Esophagus squamous epithelium (tissue), 5 donors: ENCODE results near the gene CCNJL. TPM values are rescaled to one million over a fixed set of nuclear protein-coding genes. Genes with fewer than 3 reads are reported as not detected.

ENCODE experiments used
- DNase-seq: peaks from one replicate; lab custom pipeline; 2025; lab: John Stamatoyannopoulos, UW
- H3K27ac ChIP-seq, 4 donors: fragments of 200-600 bp; sonication (generic); one replicate each; pipeline ENCODE4 v1.5.1; 2016 to 2019; ENCODE audit warnings: mild to moderate bottlenecking in 1 of 4
- H3K27me3 ChIP-seq, 4 donors: fragments of 200-600 bp; sonication (generic); 1 replicate in 3 of 4; 2 replicates in 1 of 4; pipeline versions ENCODE4 v1.5.1 to v1.6.0; 2017 to 2021; ENCODE audit warnings: antibody characterized with exemption in 1 of 4
- H3K36me3 ChIP-seq, 3 donors: fragments of 200-600 bp; sonication (generic); one replicate each; pipeline ENCODE4 v1.5.1; 2016 to 2019
- H3K4me1 ChIP-seq, 3 donors: fragments of 200-600 bp; sonication (generic); one replicate each; pipeline ENCODE4 v1.5.1; 2017 to 2019
- H3K4me3 ChIP-seq, 4 donors: fragments of 200-600 bp; sonication (generic); 1 replicate in 3 of 4; 2 replicates in 1 of 4; pipeline ENCODE4 v1.5.1; 2016 to 2019; ENCODE audit warnings: mild to moderate bottlenecking in 2 of 4, moderate library complexity in 1 of 4
- H3K9me3 ChIP-seq, 3 donors: fragments of 200-600 bp; sonication (generic); one replicate each; pipeline ENCODE4 v1.5.1; 2016 to 2019
- POLR2A ChIP-seq, 4 donors: fragments of 450-650 bp; IDR thresholded peaks; one replicate each; pipeline ENCODE4 v1.6.1; 2017; ENCODE audit warnings: antibody characterized with exemption in 4 of 4, mild to moderate bottlenecking in 4 of 4, moderate library complexity in 3 of 4
- WGBS, 2 donors: methylation state at CpG; one replicate each; pipeline ENCODE4 v1.1.5; 2018; 5-methylcytosine and 5-hydroxymethylcytosine counted together
- intact Hi-C: fragments of 100-400 bp; cut with DNase I; formaldehyde crosslinking; loops from one replicate; pipeline ENCODE4 v1.15.0; 2022
- total RNA-seq, 4 donors: library from RNA; depleted of rRNA; stranded (reverse); fragments of >200 nt; gene quantifications; one replicate each; pipeline ENCODE4 v1.1.0, GENCODE V29; 2016
- TF ChIP-seq, protein P1 (sequence below), 6 experiments: fragments of 450-650 bp in 4 of 6; fragments of 200-600 bp in 2 of 6; sonication (generic) in 2 of 6; IDR thresholded peaks; one replicate each; pipeline ENCODE4 v1.5.1; 2016 to 2019; ENCODE audit warnings: antibody characterized with exemption in 6 of 6, mild to moderate bottlenecking in 4 of 6, moderate library complexity in 4 of 6
- donor health status: DM: yes; HTN: yes; CAD: no.

Gene CCNJL
- total RNA-seq, 4 donors from 2014 or later = 0.04 to 3.0 (median 0.74) TPM

DNA sequence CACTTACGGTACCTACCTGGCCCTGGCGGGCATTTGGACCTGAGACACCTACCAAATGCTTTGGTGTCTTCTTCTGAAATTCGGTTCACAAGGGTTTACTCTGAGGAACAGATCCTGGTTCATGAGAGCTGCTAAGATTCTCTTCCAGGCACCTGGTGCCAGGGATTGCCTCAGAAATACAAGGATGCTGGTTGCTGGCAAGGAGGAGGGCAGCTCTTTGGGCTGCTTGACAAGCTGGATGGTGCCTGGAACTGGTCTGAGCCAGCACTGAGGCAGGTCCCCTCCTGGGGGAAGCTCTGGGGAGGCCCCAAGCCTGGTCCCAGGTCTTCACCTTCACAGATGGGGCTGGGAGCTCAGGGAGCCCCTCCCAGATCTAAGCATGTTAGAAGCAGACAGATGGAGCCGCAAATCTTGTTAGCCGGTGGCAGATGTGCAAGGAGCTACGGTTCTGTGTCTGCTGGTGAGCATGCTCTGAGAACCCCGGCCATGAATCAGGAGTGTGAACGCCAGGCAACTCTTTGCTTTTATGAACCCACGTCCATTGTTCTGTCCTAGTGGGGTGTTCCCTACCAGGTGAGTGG is 66.8 kb downstream of the CCNJL start:
- Histone ChIP-seq H3K27ac (no peak overlapping the region), H3K27me3 (no peaks in the 10 kb centered on the region), H3K4me3 (no peak overlapping the region), H3K4me1 (peaks cover 0 to 7% (median 0%) of the 10 kb centered on the region in 3 donors), H3K36me3 (no peaks in the 10 kb centered on the region), H3K9me3 (no peaks in the 10 kb centered on the region)
- DNase-seq = no peak
- 33 to 71% methylated on average over 3 to 4 of the region's 9 CpGs for WGBS, 2 donors
- TF ChIP-seq, protein P1, sequence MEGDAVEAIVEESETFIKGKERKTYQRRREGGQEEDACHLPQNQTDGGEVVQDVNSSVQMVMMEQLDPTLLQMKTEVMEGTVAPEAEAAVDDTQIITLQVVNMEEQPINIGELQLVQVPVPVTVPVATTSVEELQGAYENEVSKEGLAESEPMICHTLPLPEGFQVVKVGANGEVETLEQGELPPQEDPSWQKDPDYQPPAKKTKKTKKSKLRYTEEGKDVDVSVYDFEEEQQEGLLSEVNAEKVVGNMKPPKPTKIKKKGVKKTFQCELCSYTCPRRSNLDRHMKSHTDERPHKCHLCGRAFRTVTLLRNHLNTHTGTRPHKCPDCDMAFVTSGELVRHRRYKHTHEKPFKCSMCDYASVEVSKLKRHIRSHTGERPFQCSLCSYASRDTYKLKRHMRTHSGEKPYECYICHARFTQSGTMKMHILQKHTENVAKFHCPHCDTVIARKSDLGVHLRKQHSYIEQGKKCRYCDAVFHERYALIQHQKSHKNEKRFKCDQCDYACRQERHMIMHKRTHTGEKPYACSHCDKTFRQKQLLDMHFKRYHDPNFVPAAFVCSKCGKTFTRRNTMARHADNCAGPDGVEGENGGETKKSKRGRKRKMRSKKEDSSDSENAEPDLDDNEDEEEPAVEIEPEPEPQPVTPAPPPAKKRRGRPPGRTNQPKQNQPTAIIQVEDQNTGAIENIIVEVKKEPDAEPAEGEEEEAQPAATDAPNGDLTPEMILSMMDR (IDR thresholded peaks at IDR 0.05) = no peak
- no peak for TF ChIP-seq POLR2A (IDR thresholded peaks at IDR 0.05)
- intact Hi-C loops = no loop called here

DNA sequence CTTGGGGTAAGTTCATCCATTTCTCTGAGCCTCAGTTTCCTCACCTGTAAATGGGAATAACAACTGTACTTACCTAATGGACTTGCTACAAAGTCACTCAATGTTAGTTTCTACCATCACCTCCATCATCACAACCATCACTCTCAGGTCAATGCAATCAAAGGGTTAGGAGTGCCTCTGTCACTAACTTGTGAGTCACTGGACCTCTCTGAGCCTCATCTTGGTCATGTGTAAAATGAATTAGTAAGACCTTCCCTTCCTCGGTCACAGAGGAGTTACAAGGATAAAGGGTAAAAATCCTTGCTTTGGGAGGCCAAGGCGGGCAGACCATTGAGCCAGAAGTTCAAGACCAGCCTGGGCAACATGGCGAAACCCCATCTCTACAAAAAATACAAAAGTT is 70.2 kb downstream of the CCNJL start:
- WGBS, 2 donors = 33 to 61% methylated on average over 3 of the region's 3 CpGs

DNA sequence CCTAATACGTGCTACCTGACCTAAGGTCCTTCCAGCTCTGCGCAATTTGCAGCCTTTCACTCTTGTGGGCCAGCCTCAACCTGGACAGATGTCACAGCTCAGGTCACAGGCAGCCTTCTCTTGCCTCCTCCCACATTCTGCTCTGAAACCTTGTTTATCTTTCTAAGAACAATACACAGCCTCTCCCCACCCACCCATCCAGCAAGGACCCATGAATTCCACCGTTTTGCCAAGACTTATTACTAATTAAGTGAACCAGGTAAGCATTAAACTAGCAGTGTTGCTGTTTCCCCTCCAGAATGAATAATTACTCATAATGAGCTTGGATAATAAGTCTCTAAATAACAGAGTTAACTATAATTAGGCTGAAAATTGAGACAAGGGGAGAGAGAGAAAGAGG is 72.0 kb downstream of the CCNJL start:
- Histone ChIP-seq H3K9me3 (no peaks in the 10 kb centered on the region), H3K36me3 (no peaks in the 10 kb centered on the region), H3K27ac (no peak overlapping the region), H3K27me3 (no peaks in the 10 kb centered on the region), H3K4me1 (no peaks in the 10 kb centered on the region), H3K4me3 (no peak overlapping the region)
- no peak for DNase-seq
- 30 to 42% methylated on average over 3 of the region's 3 CpGs for WGBS, 2 donors
- intact Hi-C loops = no loop called here
- no peak for TF ChIP-seq POLR2A (IDR thresholded peaks at IDR 0.05)
- TF ChIP-seq, protein P1 (IDR thresholded peaks at IDR 0.05) = no peak

More for the DNA sequence above, 70.2 kb downstream of the CCNJL start:
- TF ChIP-seq, protein P1 (IDR thresholded peaks at IDR 0.05) = no peak
- no peak for TF ChIP-seq POLR2A (IDR thresholded peaks at IDR 0.05)
- intact Hi-C loops = no loop called here
- no peaks in the 10 kb centered on the region for H3K27me3 ChIP-seq
- DNase-seq = no peak
- no peak overlapping the region for H3K27ac ChIP-seq
- no peak overlapping the region for H3K4me3 ChIP-seq
- H3K36me3 ChIP-seq = no peaks in the 10 kb centered on the region
- H3K4me1 ChIP-seq = no peaks in the 10 kb centered on the region
- no peaks in the 10 kb centered on the region for H3K9me3 ChIP-seq

DNA sequence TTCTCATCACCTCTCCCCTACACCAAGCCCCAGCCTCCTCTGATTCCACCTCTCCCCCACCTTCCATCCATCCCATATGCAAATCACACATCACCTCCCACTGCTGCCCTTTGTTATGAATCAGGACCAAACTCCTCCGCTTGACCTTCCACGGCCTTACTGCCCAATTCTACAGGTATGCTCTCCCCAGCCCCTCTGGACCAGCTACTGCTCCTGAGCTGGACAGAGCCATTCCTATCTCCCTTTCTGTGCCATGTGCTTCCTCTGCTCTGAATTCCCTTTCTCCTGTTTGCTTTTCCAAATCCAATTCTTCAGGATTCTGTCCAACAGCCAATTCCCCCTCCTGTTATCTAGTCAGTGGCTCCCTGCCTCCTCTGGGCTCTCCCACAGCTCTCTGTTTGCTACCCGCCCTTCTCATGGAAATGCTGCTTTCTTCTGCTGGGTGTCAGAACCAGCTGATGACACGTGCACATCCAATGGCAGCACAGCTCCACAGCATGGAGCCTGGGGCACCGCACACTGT is 74.7 kb downstream of the CCNJL start:
- H3K36me3 ChIP-seq = no peaks in the 10 kb centered on the region
- TF ChIP-seq, protein P1 (IDR thresholded peaks at IDR 0.05) = no peak
- TF ChIP-seq POLR2A (IDR thresholded peaks at IDR 0.05) = no peak
- DNase-seq = no peak
- no peak overlapping the region for H3K4me3 ChIP-seq
- intact Hi-C loops = no loop called here
- H3K4me1 ChIP-seq = peaks cover 0 to 11% (median 0%) of the 10 kb centered on the region in 3 donors
- 80 to 81% methylated on average over 4 to 5 of the region's 5 CpGs for WGBS, 2 donors
- H3K27me3 ChIP-seq = no peaks in the 10 kb centered on the region
- no peak overlapping the region for H3K27ac ChIP-seq
- no peaks in the 10 kb centered on the region for H3K9me3 ChIP-seq

DNA sequence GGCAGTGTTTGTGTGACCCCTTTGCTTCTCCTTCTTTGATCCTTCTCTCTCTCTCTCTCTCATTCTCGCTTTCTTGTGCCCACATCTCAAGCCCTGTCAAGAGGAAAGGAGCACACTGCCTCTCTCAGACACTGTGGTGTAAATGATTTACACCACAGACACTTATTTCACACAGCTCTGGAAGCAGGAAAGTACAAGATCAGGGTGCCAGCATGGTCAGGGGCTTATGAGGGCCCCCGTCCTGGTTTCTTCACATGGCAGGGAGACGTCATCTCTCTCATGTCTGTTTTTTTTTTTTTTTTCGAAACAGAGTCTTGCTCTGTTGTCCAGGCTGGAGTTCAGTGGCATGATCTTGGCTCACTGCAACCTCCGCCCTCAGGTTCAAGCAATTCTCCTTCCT is 76.6 kb downstream of the CCNJL start:
- Histone ChIP-seq H3K9me3 (no peaks in the 10 kb centered on the region), H3K36me3 (no peaks in the 10 kb centered on the region), H3K27ac (no peak overlapping the region), H3K4me1 (peaks cover 3 to 30% (median 4%) of the 10 kb centered on the region in 3 donors), H3K27me3 (no peaks in the 10 kb centered on the region), H3K4me3 (no peak overlapping the region)
- TF ChIP-seq, protein P1 (IDR thresholded peaks at IDR 0.05) = no peak
- no peak for TF ChIP-seq POLR2A (IDR thresholded peaks at IDR 0.05)
- 79 to 87% methylated on average over 3 to 5 of the region's 5 CpGs for WGBS, 2 donors
- intact Hi-C loops = no loop called here
- DNase-seq = no peak
